Coronary artery (tissue), 2 donors: ENCODE measurements around the gene MAP4K5.

Experiments used
- DNase-seq: peaks from one replicate; pipeline ENCODE4 v3.0.0-alpha.2; 2017; ENCODE audit warnings: low spot score
- H3K27ac ChIP-seq, 2 donors: fragments of 200-600 bp; sonication (generic); one replicate each; pipeline ENCODE4 v1.5.1; 2016 to 2019
- H3K4me3 ChIP-seq: fragments of 200-600 bp; sonication (generic); 2 replicates; pipeline ENCODE4 v1.5.1; 2016; ENCODE audit warnings: mild to moderate bottlenecking, moderate library complexity
- CTCF ChIP-seq: fragments of 200-600 bp; sonication (generic); IDR thresholded peaks from one replicate; pipeline ENCODE4 v1.5.1; 2019; ENCODE audit warnings: antibody characterized with exemption

MAP4K5 gene

DNA sequence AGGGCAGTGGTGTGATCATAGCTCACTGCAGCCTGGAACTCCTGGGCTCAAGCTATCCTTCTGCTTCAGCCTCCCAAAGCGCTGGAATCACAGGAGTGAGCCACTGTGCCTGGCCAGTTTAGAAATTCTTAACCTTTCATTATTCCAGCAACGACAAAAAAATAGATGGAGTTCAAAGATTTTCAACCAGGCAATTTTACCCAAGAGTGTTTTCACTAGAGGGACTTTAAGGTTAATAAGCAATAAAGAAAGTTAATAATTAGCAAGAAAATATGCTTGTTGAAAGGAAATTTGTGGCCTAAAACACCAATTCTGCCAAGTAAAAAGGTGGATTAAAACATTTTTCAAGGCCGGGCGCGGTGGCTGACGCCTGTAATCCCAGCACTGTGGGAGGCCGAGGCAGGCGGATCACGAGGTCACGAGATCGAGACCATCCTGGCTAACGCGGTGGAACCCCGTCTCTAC is 150.5 kb downstream of the MAP4K5 start:
- Histone ChIP-seq H3K27ac (no peak overlapping the region), H3K4me3 (no peak overlapping the region)
- TF ChIP-seq CTCF: no peak
- DNase-seq: no peak

DNA sequence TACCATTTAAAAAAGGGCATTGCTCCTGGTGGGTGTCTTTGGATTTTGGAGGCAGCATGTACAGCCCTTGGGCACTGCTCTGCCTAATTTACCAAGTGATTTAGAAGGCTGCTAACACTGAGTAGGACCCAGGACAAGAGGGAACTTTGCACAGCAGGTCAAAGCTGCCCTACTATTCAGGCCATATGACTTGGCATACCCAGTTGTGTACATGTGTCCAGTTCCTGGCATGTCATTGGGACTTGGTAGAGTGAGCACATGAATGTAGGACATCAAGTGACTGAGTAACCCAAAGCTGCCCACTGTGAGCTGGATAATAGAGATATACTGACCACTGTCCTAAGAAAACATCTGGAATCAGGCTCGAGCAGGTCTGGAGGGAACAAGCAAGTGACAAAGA is 151.4 kb downstream of the MAP4K5 start:
- TF ChIP-seq CTCF: no peak
- DNase-seq: no peak
- no peak overlapping the region for H3K27ac ChIP-seq
- H3K4me3 ChIP-seq: no peak overlapping the region

DNA sequence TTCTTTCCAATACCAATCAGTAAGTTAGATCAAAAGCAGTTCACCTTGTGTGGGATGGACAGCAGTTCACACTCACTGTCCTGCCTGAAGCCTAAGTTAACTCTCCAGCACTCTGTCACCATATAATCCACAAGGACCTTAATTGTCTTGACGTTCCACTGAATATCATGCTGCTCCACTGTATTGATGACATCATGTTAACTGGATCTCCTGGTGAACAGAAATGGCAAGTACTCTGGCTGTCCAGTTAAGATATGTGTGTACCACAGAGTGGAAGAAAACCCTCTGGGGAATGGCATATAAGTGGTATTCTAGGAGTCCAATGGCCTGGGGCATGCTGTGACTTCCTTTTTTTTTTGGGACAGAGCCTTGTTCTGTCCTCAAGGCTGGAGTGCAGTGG is 151.9 kb downstream of the MAP4K5 start:
- TF ChIP-seq CTCF: no peak
- Histone ChIP-seq H3K27ac (no peak overlapping the region), H3K4me3 (no peak overlapping the region)
- DNase-seq: no peak

DNA sequence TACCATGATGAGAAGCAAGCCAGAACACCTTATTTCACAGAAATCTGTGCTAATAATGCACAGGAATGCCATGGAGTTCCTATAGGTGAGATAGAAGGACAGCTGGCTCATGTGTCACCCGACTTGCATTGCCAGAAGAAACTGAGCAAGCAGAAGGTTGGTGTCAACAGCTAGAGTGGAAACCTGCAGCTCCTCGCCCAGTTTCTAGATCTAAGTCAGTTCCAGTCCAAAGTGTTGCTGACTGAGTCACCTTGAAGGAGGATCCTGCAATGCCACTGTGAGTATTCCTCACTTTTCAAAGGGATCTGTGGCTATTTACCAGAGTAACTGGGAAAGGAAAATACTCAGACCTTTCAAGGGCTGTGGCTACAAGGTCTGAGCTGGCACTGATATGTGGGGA is 152.8 kb downstream of the MAP4K5 start:
- no peak for TF ChIP-seq CTCF
- H3K27ac ChIP-seq: no peak overlapping the region
- no peak overlapping the region for H3K4me3 ChIP-seq
- no peak for DNase-seq

DNA sequence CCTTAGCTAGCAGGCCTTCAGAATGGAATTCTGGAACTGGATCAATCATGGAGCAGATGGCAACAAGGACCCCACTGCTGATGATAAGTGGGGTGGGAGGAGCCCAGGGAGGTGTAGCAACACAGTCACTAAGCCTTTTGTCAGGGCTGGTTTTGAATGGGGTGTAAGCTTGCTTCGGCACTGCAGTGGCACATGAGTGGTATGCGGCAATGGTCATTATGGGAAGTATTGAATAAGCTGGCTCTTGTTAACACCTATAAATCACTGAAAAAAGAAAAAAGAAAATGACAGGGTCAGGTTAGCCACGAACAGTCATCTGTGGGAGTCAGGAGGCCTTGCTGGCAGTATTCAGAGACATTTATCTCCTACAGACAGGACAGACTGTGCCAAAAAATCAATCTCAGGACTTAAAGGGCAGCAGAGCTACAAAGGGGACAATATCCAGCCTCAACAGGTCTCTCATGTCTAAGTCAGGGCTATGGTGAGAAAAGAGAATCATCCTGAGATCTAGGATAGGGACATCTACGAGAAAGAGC is 154.8 kb downstream of the MAP4K5 start:
- Histone ChIP-seq H3K4me3 (no peak overlapping the region), H3K27ac (no peak overlapping the region)
- DNase-seq: no peak
- no peak for TF ChIP-seq CTCF

- Histone ChIP-seq H3K27ac (no peak overlapping the region), H3K4me3 (no peak overlapping the region)
- no peak for DNase-seq
- no peak for TF ChIP-seq CTCF
Observed at GRCh38 chr14:50375760-50376159, 156.6 kb downstream of the MAP4K5 start.

DNA sequence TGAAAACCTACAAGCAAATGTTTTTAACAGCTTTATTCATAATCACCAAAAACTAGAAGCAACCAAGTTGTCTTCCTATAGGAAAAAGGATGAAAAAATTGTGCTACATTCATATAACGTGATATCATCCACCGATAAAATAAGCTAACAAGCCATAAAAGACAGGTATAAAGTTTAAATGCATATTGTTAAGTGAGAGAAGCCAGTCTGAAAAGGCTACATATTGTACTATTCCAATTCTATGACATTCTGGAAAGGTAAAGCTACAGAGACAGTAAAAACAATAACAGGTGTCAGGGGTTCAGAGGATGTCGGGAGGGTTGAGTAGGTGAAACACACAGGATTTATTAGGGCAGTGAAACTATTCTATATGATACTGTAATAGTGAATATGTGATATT is 158.4 kb downstream of the MAP4K5 start:
- Histone ChIP-seq H3K27ac (no peak overlapping the region), H3K4me3 (no peak overlapping the region)
- no peak for TF ChIP-seq CTCF
- DNase-seq: no peak
